Uterus (tissue), 4 donors: Measurements from ENCODE around the gene NSD2. TPM values are rescaled to one million over a fixed set of nuclear protein-coding genes. Genes with fewer than 3 reads are reported as not detected.

Source experiments
- DNase-seq, 2 donors: peaks; one replicate each; pipeline ENCODE4 v3.0.0-alpha.2; 2019 to 2020
- H3K27ac ChIP-seq, 2 donors: fragments of 200-600 bp; sonication (generic); 1 replicate in 1 of 2; 2 replicates in 1 of 2; pipeline ENCODE4 v1.5.1; 2016 to 2018
- H3K27me3 ChIP-seq, 2 donors: fragments of 200-600 bp; sonication (generic); one replicate each; pipeline ENCODE4 v1.5.1; 2018 to 2019; ENCODE audit warnings: control low read depth in 1 of 2
- H3K36me3 ChIP-seq, 2 donors: fragments of 200-600 bp; sonication (generic); one replicate each; pipeline ENCODE4 v1.5.1; 2019; ENCODE audit warnings: control low read depth in 1 of 2
- H3K4me1 ChIP-seq, 2 donors: fragments of 200-600 bp; sonication (generic); one replicate each; pipeline ENCODE4 v1.5.1; 2018 to 2019; ENCODE audit warnings: control low read depth in 1 of 2
- H3K4me3 ChIP-seq, 2 donors: fragments of 200-600 bp; sonication (generic); 1 replicate in 1 of 2; 2 replicates in 1 of 2; pipeline ENCODE4 v1.5.1; 2018 to 2019; ENCODE audit warnings: mild to moderate bottlenecking in 1 of 2
- H3K9me3 ChIP-seq, 2 donors: fragments of 200-600 bp; sonication (generic); one replicate each; pipeline ENCODE4 v1.5.1; 2019; ENCODE audit warnings: control low read depth in 1 of 2
- CTCF ChIP-seq, 4 experiments: fragments of 200-600 bp in 2 of 4; fragments of 450-650 bp in 2 of 4; sonication (generic) in 2 of 4; IDR thresholded peaks; one replicate each; pipeline ENCODE4 v1.5.1; 2016 to 2019; ENCODE audit warnings: antibody characterized with exemption in 4 of 4, mild to moderate bottlenecking in 2 of 4, moderate library complexity in 1 of 4
- POLR2A ChIP-seq, 2 donors: fragments of 450-650 bp; IDR thresholded peaks; one replicate each; pipeline ENCODE4 v1.6.1; 2016; ENCODE audit warnings: antibody characterized with exemption in 2 of 2, mild to moderate bottlenecking in 1 of 2, moderate library complexity in 1 of 2
- intact Hi-C: fragments of 100-400 bp; cut with DNase I; formaldehyde crosslinking; loops from one replicate; pipeline ENCODE4 v1.15.1; 2023; ENCODE audit warnings: low total_unique reads
- total RNA-seq, 4 donors: library from RNA; depleted of rRNA in 3 of 4; stranded (reverse); fragments of >200 nt in 3 of 4; gene quantifications; one replicate each; pipeline versions ENCODE4 v1.1.0 to v1.2.4, GENCODE V29; 2014 to 2023
- donor health status: DM: yes; HTN: yes; CAD: no.

The NSD2 gene
- 10 to 100 TPM; 10.3 to 75.3 (median 49.0) TPM for total RNA-seq

GRCh38 chr4:1870578-1871443 is at the start of gene NSD2:
NSD2 (plus strand) TSS chr4:1871393; CDS start chr4:1900655, 29,262 bp downstream.
- H3K27me3 ChIP-seq = peaks cover 0 to 9% of the 10 kb centered on the region in 2 donors
- no peaks in the 10 kb centered on the region for H3K36me3 ChIP-seq
- peak within 1 kb of the TSS; percentile 94 to 100 for H3K27ac ChIP-seq
- peak; percentile 85 to 90 for DNase-seq
- H3K9me3 ChIP-seq = no peaks in the 10 kb centered on the region
- no peak for TF ChIP-seq CTCF (IDR thresholded peaks at IDR 0.05)
- TF ChIP-seq POLR2A (IDR thresholded peaks at IDR 0.05) = peak; percentile 52 to 89
- intact Hi-C loops = no loop called here
- peak within 1 kb of the TSS; percentile 50 to 98 for H3K4me3 ChIP-seq
- no peaks in the 10 kb centered on the region for H3K4me1 ChIP-seq

GRCh38 chr4:1821679-1822567 is 49.3 kb upstream of the NSD2 start:
- Histone ChIP-seq H3K9me3 (no peaks in the 10 kb centered on the region), H3K4me3 (no peak overlapping the region), H3K36me3 (no peaks in the 10 kb centered on the region), H3K4me1 (no peaks in the 10 kb centered on the region), H3K27ac (no peak overlapping the region), H3K27me3 (no peaks in the 10 kb centered on the region)
- intact Hi-C loops = no loop called here
- no peak for TF ChIP-seq POLR2A (IDR thresholded peaks at IDR 0.05)
- DNase-seq = no peak

- no peak overlapping the region for H3K27ac ChIP-seq
- no peak for TF ChIP-seq POLR2A (IDR thresholded peaks at IDR 0.05)
- no peak for TF ChIP-seq CTCF (IDR thresholded peaks at IDR 0.05)
- no peaks in the 10 kb centered on the region for H3K9me3 ChIP-seq
- no peaks in the 10 kb centered on the region for H3K36me3 ChIP-seq
- intact Hi-C loops = no loop called here
- DNase-seq = no peak
- H3K27me3 ChIP-seq = no peaks in the 10 kb centered on the region
- no peaks in the 10 kb centered on the region for H3K4me1 ChIP-seq
- H3K4me3 ChIP-seq = no peak overlapping the region
Measured at GRCh38 chr4:1822568-1823544, 48.3 kb upstream of the NSD2 start.

GRCh38 chr4:1823545-1823932 is 47.7 kb upstream of the NSD2 start:
- H3K36me3 ChIP-seq = no peaks in the 10 kb centered on the region
- H3K4me3 ChIP-seq = no peak overlapping the region
- H3K9me3 ChIP-seq = no peaks in the 10 kb centered on the region
- TF ChIP-seq CTCF (IDR thresholded peaks at IDR 0.05) (no peak), POLR2A (IDR thresholded peaks at IDR 0.05) (no peak)
- H3K27ac ChIP-seq = no peak overlapping the region
- no peaks in the 10 kb centered on the region for H3K4me1 ChIP-seq
- H3K27me3 ChIP-seq = no peaks in the 10 kb centered on the region
- intact Hi-C loops = no loop called here
- no peak for DNase-seq

GRCh38 chr4:1824746-1825145 is 46.4 kb upstream of the NSD2 start:
- Histone ChIP-seq H3K9me3 (no peaks in the 10 kb centered on the region), H3K36me3 (no peaks in the 10 kb centered on the region)

More at GRCh38 chr4:1824746-1825145, 46.4 kb upstream of the NSD2 start:
- Histone ChIP-seq H3K27ac (no peak overlapping the region), H3K4me3 (no peak overlapping the region), H3K27me3 (no peaks in the 10 kb centered on the region), H3K4me1 (no peaks in the 10 kb centered on the region)
- TF ChIP-seq POLR2A (IDR thresholded peaks at IDR 0.05) (no peak), CTCF (IDR thresholded peaks at IDR 0.05) (no peak)
- DNase-seq = no peak
- intact Hi-C loops = no loop called here
